Hematopoietic multipotent progenitor cell treated with erythropoietin and hydrocortisone succinate and interleukin-3 and kit ligand, for 8 days (in vitro differentiated cells): ENCODE data around the gene VDAC1.
"Not testable (repeated sequence)": the region's sequence is repeated elsewhere in the genome, so short reads cannot be mapped to it uniquely, and the experiment has no call there.

Source experiments
- DNase-seq: peaks from one replicate; pipeline ENCODE4 v3.0.0-alpha.2; 2015

Gene VDAC1

GRCh38 chr5:134004626-134005416, at the start of gene VDAC1:
TSS of gene VDAC1 (minus strand) at chr5:134004975. CDS start at chr5:133993012, 11,963 bp downstream.
- peak; percentile 76 for DNase-seq

- no peak for DNase-seq
Measured at GRCh38 chr5:134053840-134054338, 49.1 kb upstream of the VDAC1 start.

GRCh38 chr5:134053314-134053839, 48.6 kb upstream of the VDAC1 start:
- no peak for DNase-seq

- DNase-seq: no peak
Measured at GRCh38 chr5:134051305-134051704, 46.5 kb upstream of the VDAC1 start.

- DNase-seq: peak; percentile 32
Measured at GRCh38 chr5:134048864-134049263, 44.1 kb upstream of the VDAC1 start.

GRCh38 chr5:134047687-134048056, 42.9 kb upstream of the VDAC1 start:
- no peak for DNase-seq

GRCh38 chr5:134046801-134047686, 42.3 kb upstream of the VDAC1 start:
- no peak for DNase-seq

- DNase-seq: no peak
Measured at GRCh38 chr5:134046330-134046729, 41.6 kb upstream of the VDAC1 start.

- no peak for DNase-seq
Measured at GRCh38 chr5:134043793-134044792, 39.3 kb upstream of the VDAC1 start.

GRCh38 chr5:134041570-134042411, 37.0 kb upstream of the VDAC1 start:
- DNase-seq: no peak

GRCh38 chr5:134038138-134038537, 33.4 kb upstream of the VDAC1 start:
- no peak for DNase-seq

- no peak for DNase-seq
Measured at GRCh38 chr5:134037160-134037559, 32.4 kb upstream of the VDAC1 start.

- no peak for DNase-seq
Measured at GRCh38 chr5:134034326-134034725, 29.6 kb upstream of the VDAC1 start.

GRCh38 chr5:134030303-134030964, 25.7 kb upstream of the VDAC1 start:
- DNase-seq: not testable (repeated sequence)

- no peak for DNase-seq
Measured at GRCh38 chr5:134029156-134029555, 24.4 kb upstream of the VDAC1 start.

- DNase-seq: no peak
Measured at GRCh38 chr5:134028496-134028895, 23.7 kb upstream of the VDAC1 start.

GRCh38 chr5:134027288-134027615, 22.5 kb upstream of the VDAC1 start:
- DNase-seq: no peak

GRCh38 chr5:134026521-134027287, 21.9 kb upstream of the VDAC1 start:
- peak; percentile 57 for DNase-seq

- no peak for DNase-seq
Measured at GRCh38 chr5:134025786-134026185, 21.0 kb upstream of the VDAC1 start.

- DNase-seq: no peak
Measured at GRCh38 chr5:134024811-134025210, 20.0 kb upstream of the VDAC1 start.
